Stimulated activated CD8-positive, alpha-beta memory T cell treated with anti-CD3 and anti-CD28 coated beads, Interleukin-4, amount 100 ng/mL, for 1 hour (primary cell): ENCODE results near the gene B3GNT7.
"Not testable (repeated sequence)": the region's sequence is repeated elsewhere in the genome, so short reads cannot be mapped to it uniquely, and the experiment has no call there.

Experiments used
- DNase-seq, 2 donors: peaks; one replicate each; pipeline ENCODE4 v3.0.0-alpha.2; 2020; ENCODE audit warnings: low read depth in 2 of 2, low spot score in 1 of 2

The B3GNT7 gene

GRCh38 chr2:231364961-231365810 lies 30.3 kb upstream of the B3GNT7 start:
- no peak for DNase-seq

GRCh38 chr2:231367178-231367577 lies 28.3 kb upstream of the B3GNT7 start:
- no peak for DNase-seq

GRCh38 chr2:231369580-231370428 lies 25.7 kb upstream of the B3GNT7 start:
- DNase-seq = no peak

- DNase-seq = no peak
Observed at GRCh38 chr2:231370429-231370748, 25.1 kb upstream of the B3GNT7 start.

DNA sequence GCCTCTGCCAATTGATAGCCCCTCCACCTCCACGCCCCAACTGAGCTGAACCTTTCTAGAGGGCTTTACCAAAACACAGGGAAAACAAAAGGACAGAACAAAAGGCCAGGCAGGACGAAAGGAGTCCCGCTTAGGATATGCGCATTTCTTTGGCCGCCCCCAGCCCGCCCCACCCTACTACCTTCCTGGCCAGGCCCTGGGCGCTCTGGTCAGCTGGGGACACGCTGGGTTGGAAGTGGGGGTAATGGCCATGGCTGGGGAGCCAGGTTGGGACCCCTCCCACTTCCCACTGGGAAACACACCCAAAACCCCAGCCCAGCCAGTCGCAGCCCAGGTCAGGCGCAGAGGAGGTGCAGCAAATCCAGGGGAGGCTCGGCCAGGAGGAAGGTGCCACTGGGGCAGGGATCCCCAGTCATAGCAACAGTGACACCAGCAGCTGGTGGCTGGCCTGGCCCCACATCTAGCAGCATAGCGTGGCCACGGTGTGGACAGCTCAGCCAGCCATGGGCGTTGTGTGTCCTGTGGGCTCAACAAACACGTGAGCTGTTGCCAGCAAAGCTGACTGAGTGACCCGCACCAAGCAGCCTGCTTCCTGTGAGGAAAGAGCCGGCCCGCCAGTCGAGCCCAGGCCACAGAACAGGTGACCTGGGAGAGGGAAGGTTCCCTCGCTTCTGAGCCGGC lies 24.6 kb upstream of the B3GNT7 start:
- no peak for DNase-seq

GRCh38 chr2:231371430-231372054 lies 24.0 kb upstream of the B3GNT7 start:
- no peak for DNase-seq

DNA sequence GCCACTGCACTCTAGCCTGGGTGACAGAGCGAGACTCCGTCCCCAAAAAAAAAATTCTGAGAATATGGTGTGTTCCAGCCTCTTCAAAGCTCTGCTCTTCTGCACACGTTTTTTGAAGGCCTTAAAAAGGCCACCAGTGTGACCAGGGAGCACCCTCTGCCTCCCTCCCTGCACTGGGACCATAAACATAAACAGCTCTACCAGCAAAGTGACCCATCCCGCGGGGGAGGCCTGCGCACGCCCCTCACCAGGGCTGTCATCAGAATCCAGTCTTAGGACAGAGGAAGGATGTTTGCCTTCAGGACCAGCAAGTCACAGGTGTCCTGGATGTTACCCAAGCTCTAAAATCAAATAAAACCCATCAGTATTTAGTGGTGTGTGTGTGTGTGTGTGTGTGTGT lies 23.2 kb upstream of the B3GNT7 start:
- no peak for DNase-seq

DNA sequence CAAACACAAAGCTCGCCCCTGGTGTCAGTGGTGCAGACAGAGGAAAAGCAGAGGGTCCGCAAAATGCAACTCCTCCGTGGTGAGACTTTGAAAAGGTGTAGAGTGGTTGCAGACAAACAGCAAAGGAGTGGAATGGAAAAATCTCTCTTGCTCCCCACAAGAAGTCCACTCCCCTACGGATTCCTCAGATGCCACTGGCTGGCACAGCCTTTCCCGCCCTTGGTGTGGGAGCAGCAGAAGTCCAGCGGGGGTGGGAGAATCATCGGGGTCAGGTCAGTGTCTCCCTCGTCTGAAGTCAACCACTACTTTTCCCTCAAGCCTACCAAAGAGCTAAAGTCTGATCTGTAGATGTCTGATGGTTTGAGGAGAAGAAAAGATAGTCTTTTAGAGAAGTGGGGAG lies 22.3 kb upstream of the B3GNT7 start:
- no peak for DNase-seq

GRCh38 chr2:231373786-231374349 lies 21.6 kb upstream of the B3GNT7 start:
- no peak for DNase-seq

DNA sequence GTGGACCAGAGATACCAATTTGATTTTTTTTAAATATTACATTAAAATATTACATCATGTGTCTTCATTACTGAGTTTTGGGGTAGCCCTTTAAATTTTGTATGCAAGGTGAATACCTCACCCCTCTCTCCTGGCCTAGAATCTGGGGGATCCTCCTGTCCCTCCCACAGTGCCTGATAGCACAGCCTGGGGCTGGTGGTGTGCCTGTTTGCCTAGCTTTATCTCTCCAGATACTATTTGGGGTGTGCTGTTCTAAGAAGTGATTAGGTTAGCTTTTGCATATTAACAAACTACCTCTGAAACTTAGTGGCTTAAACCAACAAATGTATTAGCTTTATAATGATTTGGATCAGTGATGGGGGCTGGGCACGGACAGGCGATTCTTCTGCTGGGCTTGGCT lies 20.7 kb upstream of the B3GNT7 start:
- DNase-seq = no peak

DNA sequence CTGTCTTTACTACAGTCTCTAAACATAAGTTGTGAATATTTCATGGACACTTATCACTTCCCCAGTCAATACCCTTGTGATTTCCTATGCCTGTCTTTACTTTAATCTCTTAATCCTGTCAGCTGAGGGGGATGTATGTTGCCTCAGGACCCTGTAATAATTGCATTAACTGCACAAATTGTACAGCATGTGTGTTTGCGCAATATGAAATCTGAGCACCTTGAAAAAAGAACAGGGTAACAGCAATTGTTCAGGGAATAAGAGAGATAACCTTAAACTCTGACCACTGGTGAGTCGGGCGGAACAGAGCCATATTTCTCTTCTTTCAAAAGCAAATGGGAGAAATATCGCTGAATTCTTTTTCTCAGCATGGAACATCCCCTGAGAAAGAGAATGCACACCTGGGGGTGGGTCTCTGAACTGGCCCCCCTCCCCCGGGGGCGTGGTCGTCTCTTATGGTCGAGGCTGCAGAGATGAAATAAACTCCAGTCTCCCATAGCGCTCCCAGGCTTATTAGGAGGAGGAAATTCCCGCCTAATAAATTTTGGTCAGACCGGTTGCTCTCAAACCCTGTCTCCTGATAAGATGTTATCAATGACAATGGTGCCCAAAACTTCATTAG lies 19.4 kb upstream of the B3GNT7 start:
- DNase-seq = not testable (repeated sequence)

- DNase-seq = no peak
Observed at GRCh38 chr2:231376857-231377256, 18.7 kb upstream of the B3GNT7 start.

GRCh38 chr2:231378026-231378722 lies 17.3 kb upstream of the B3GNT7 start:
- no peak for DNase-seq

GRCh38 chr2:231379266-231380215 lies 16.0 kb upstream of the B3GNT7 start:
- no peak for DNase-seq

DNA sequence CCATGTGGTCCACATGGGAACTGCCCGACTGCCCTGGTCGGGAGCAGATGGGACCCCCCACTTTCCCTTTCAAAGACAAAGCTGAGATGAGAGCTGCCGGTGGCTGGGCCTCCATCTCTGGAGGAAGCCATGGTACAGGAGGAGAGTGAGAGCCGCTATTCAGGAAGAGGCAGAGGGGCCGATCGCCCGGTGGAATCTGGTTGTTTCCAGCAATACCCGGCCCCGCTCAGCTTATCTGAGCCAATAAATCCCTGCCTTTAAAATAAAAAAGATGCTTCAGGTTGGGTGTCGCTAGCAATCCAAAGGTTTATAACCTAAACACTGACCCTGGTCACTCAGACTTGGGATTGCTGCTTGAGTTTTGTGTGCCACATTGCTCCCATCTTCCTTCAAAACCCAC lies 15.2 kb upstream of the B3GNT7 start:
- no peak for DNase-seq

- no peak for DNase-seq
Observed at GRCh38 chr2:231380991-231381847, 14.3 kb upstream of the B3GNT7 start.

- DNase-seq = no peak
Observed at GRCh38 chr2:231382116-231382515, 13.4 kb upstream of the B3GNT7 start.
